T-cell (primary cell): ENCODE data around the gene GPR42. TPM values are rescaled to one million over a fixed set of nuclear protein-coding genes. Genes with fewer than 3 reads are reported as not detected.
A peak's percentile ranks its signal among the peaks of the same experiment; 100 is the strongest.

Source experiments
- ATAC-seq, 4 experiments: fragments of 200-7000 bp in 3 of 4; fragments of 150-1000 bp in 1 of 4; cut with Tn5 transposase; replicated peaks in 1 of 4; 1 replicate in 3 of 4; 2 replicates in 1 of 4; pipeline ENCODE4 v1.10.0; 2021; ENCODE audit warnings: moderate library complexity in 3 of 4, mild to moderate bottlenecking in 2 of 4, moderate number of reproducible peaks in 1 of 4
- CTCF ChIA-PET, 2 donors: fragments of 300-600 bp; sonication (Branson Sonifier 250); formaldehyde crosslinking; loops; one replicate each; lab custom pipeline; 2022; ENCODE audit warnings: antibody characterized with exemption in 2 of 2; lab: Charles Lee
- POLR2A ChIA-PET, 2 donors: fragments of 300-600 bp; sonication (Branson Sonifier 250); formaldehyde crosslinking; loops; one replicate each; lab custom pipeline; 2022; ENCODE audit warnings: antibody characterized with exemption in 2 of 2; lab: Charles Lee
- DNase-seq, 35 experiments: peaks; one replicate each; pipeline versions ENCODE4 v3.0.0 to v3.0.0-alpha.2; 2013 to 2023
- H3K27ac ChIP-seq: one replicate; pipeline ENCODE4 v1.5.1; 2013; ENCODE audit warnings: low read length
- H3K27me3 ChIP-seq, 2 experiments: replicated peaks in 1 of 2; 1 replicate in 1 of 2; 2 replicates in 1 of 2; pipeline versions ENCODE4 v1.6.1 to v1.7.0; 2013; ENCODE audit warnings: low read length in 1 of 2, mixed read lengths in 1 of 2; ENCODE audit not compliant: control insufficient read depth in 2 of 2, insufficient read depth in 2 of 2; ENCODE audit errors: extremely low read depth in 1 of 2
- H3K36me3 ChIP-seq, 2 donors: 1 replicate in 1 of 2; 2 replicates in 1 of 2; pipeline versions ENCODE4 v1.6.1 to v1.7.0; 2013; ENCODE audit warnings: low read length in 1 of 2; ENCODE audit not compliant: control insufficient read depth in 2 of 2, insufficient read depth in 1 of 2; ENCODE audit errors: extremely low read depth in 1 of 2
- H3K4me1 ChIP-seq, 2 experiments: 1 replicate in 1 of 2; 2 replicates in 1 of 2; pipeline versions ENCODE4 v1.6.1 to v1.7.0; 2013; ENCODE audit warnings: low read length in 2 of 2, mixed read lengths in 1 of 2; ENCODE audit not compliant: insufficient read depth in 2 of 2, control insufficient read depth in 1 of 2; ENCODE audit errors: extremely low read depth in 1 of 2
- H3K4me3 ChIP-seq, 2 donors: 1 replicate in 1 of 2; 2 replicates in 1 of 2; pipeline versions ENCODE4 v1.5.1 to v1.7.0; 2013; ENCODE audit warnings: mild to moderate bottlenecking in 2 of 2, low read length in 1 of 2, moderate library complexity in 1 of 2; ENCODE audit not compliant: control insufficient read depth in 1 of 2; ENCODE audit errors: extremely low read depth in 1 of 2
- H3K9me3 ChIP-seq: 2 replicates; pipeline ENCODE4 v1.7.0; 2013
- H3K27ac Mint-ChIP-seq, 2 donors: one replicate each; pipeline ENCODE4 v1.8.0; 2020 to 2021; ENCODE audit warnings: mild to moderate bottlenecking in 2 of 2, mixed read lengths in 2 of 2
- H3K27me3 Mint-ChIP-seq, 2 donors: one replicate each; pipeline ENCODE4 v1.8.0; 2021 to 2022; ENCODE audit warnings: mixed read lengths in 2 of 2
- H3K36me3 Mint-ChIP-seq: one replicate; pipeline ENCODE4 v1.8.0; 2021; ENCODE audit warnings: mixed read lengths
- H3K4me1 Mint-ChIP-seq, 3 donors: one replicate each; pipeline ENCODE4 v1.8.0; 2020 to 2022; ENCODE audit warnings: mixed read lengths in 3 of 3, mild to moderate bottlenecking in 1 of 3
- H3K4me3 Mint-ChIP-seq, 3 donors: one replicate each; pipeline ENCODE4 v1.8.0; 2020 to 2022; ENCODE audit warnings: mild to moderate bottlenecking in 3 of 3, mixed read lengths in 3 of 3, moderate library complexity in 3 of 3
- H3K9me3 Mint-ChIP-seq, 3 donors: one replicate each; pipeline ENCODE4 v1.8.0; 2020 to 2022; ENCODE audit warnings: mixed read lengths in 3 of 3
- WGBS: methylation state at CpG from one replicate; pipeline ENCODE4 v1.1.5; 2013; ENCODE audit warnings: missing lambda C conversion rate; ENCODE audit not compliant: insufficient coverage; 5-methylcytosine and 5-hydroxymethylcytosine counted together
- total RNA-seq, 35 experiments: library from RNA in 6 of 35; stranded (reverse) in 6 of 35; fragments of 120-200 nt in 1 of 35; gene quantifications; one replicate each; pipeline versions ENCODE4 v1.2.1 to v1.2.4 and lab custom pipeline; 2013 to 2026

Gene GPR42
- total RNA-seq, 5 donors from 2014 or later (not counting 1 experiment from before 2014, with no cell fraction given): not detected

GRCh38 chr19:35330475-35330874 lies 40.4 kb upstream of the GPR42 start:
- H3K4me1 ChIP-seq: peaks cover 0 to 10% of the 10 kb centered on the region in 2 experiments
- ChIA-PET CTCF (interaction anchor here in 1 of 2 donors (0.6 kb wide), 1 partner anchor 323 kb away, joined by 3 read pairs; no protein-coding TSS in a partner anchor), POLR2A (no interaction called here)
- H3K4me3 ChIP-seq: no peak overlapping the region
- Mint-ChIP-seq H3K36me3 (no peaks in the 10 kb centered on the region), H3K27ac (no peak overlapping the region), H3K9me3 (no peaks in the 10 kb centered on the region), H3K4me3 (peak overlapping the region in 1 of 3 donors; percentile 68), H3K27me3 (peaks cover 8 to 18% of the 10 kb centered on the region in 2 donors), H3K4me1 (peaks cover 11 to 25% (median 16%) of the 10 kb centered on the region in 3 donors)
- H3K27me3 ChIP-seq: peaks cover 0 to 56% of the 10 kb centered on the region in 2 experiments
- H3K36me3 ChIP-seq: no peaks in the 10 kb centered on the region
- ATAC-seq (no peak), DNase-seq (no peak)
- H3K9me3 ChIP-seq: no peaks in the 10 kb centered on the region
- H3K27ac ChIP-seq: no peak overlapping the region
- WGBS: 80% methylated on average over 2 of the region's 7 CpGs

- H3K9me3 ChIP-seq: no peaks in the 10 kb centered on the region
- POLR2A ChIA-PET: no interaction called here
- peaks cover 0 to 10% of the 10 kb centered on the region in 2 experiments for H3K4me1 ChIP-seq
- H3K27ac ChIP-seq: no peak overlapping the region
- CTCF ChIA-PET: interaction anchor here (0.6 to 0.9 kb wide), 3 partner anchors 21 to 42 kb away, joined by 3 to 4 read pairs (median 4); no protein-coding TSS in a partner anchor
- H3K27ac Mint-ChIP-seq: no peak overlapping the region
- no peak overlapping the region for H3K4me3 Mint-ChIP-seq
- no peaks in the 10 kb centered on the region for H3K9me3 Mint-ChIP-seq
- DNase-seq (no peak), ATAC-seq (no peak)
- no peaks in the 10 kb centered on the region for H3K36me3 ChIP-seq
- no peaks in the 10 kb centered on the region for H3K36me3 Mint-ChIP-seq
- peaks cover 11 to 25% (median 16%) of the 10 kb centered on the region in 3 donors for H3K4me1 Mint-ChIP-seq
- H3K27me3 ChIP-seq: peaks cover 0 to 61% of the 10 kb centered on the region in 2 experiments
- 76% methylated on average over 5 of the region's 14 CpGs for WGBS
- H3K27me3 Mint-ChIP-seq: peaks cover 8 to 18% of the 10 kb centered on the region in 2 donors
- no peak overlapping the region for H3K4me3 ChIP-seq
Measured at GRCh38 chr19:35331551-35332214, 39.2 kb upstream of the GPR42 start.

DNA sequence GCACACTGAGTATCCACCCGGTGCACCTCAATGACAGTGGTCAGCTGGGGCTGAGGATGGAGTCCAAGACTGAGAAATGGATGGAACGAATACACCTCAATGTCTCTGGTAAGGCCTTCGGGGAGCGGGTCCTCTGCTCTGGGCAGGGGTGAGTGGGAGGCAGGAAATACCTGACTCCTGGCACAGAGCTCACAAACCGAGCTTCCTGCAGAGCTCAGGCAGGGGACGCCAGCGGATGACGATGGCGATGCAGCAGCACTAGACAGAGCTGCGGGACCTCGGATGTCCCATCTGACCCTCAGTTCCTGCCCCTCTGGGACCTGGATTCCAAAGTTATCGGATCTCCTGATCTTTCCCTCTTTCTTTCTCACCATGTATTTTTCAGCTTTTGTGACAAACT lies 38.1 kb upstream of the GPR42 start:
- 13% methylated on average over 9 of the region's 12 CpGs for WGBS
- POLR2A ChIA-PET: no interaction called here
- Mint-ChIP-seq H3K4me3 (peak overlapping the region in 1 of 3 donors; percentile 24), H3K9me3 (no peaks in the 10 kb centered on the region), H3K27ac (no peak overlapping the region), H3K27me3 (peaks cover 8 to 18% of the 10 kb centered on the region in 2 donors), H3K36me3 (no peaks in the 10 kb centered on the region), H3K4me1 (peaks cover 11 to 28% (median 16%) of the 10 kb centered on the region in 3 donors)
- H3K27ac ChIP-seq: no peak overlapping the region
- peaks cover 0 to 10% of the 10 kb centered on the region in 2 experiments for H3K4me1 ChIP-seq
- ATAC-seq (peak; percentile 84 to 97 (median 93)), DNase-seq (peak in 17 of 35 experiments; percentile 12 to 55 (median 28))
- CTCF ChIA-PET: interaction anchor here in 1 of 2 donors (0.6 to 0.9 kb wide), 2 partner anchors 20 to 24 kb away, joined by 3 read pairs; no protein-coding TSS in a partner anchor
- no peak overlapping the region for H3K4me3 ChIP-seq
- H3K36me3 ChIP-seq: no peaks in the 10 kb centered on the region
- no peaks in the 10 kb centered on the region for H3K9me3 ChIP-seq
- H3K27me3 ChIP-seq: peaks cover 0 to 56% of the 10 kb centered on the region in 2 experiments

DNA sequence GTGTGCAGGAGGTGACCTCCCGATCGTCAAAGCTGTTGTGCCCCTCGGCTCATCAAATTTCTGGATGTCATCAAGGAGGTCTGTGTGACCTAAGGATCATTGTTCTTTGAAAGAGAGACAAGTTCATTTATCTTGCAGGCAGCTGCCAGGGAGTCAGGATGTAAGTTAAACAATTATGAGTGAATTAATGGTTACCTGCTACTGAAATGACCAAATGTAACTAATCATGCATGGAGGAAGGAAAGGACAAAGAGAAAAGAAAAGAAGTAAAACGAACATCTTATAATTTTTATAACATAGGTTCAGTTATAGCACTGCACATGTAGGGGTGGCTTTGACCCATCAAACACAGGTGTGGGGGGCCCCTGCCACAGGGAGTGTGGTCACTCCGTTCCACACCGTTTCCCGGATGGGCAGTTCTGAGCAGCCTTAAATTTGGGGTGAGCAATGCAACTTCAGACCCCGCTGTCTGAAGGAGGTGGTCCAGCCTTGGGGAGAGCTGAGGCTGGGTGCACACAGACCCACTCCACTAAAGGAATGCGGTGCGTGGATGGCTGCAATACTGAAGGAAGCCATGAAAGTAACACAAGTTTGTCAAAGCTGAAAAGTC lies 36.6 kb upstream of the GPR42 start:
- Histone ChIP-seq H3K9me3 (no peaks in the 10 kb centered on the region), H3K27me3 (peaks cover 0 to 49% of the 10 kb centered on the region in 2 experiments), H3K4me3 (no peak overlapping the region), H3K27ac (no peak overlapping the region), H3K36me3 (no peaks in the 10 kb centered on the region), H3K4me1 (peaks cover 0 to 10% of the 10 kb centered on the region in 2 experiments)
- Mint-ChIP-seq H3K9me3 (no peaks in the 10 kb centered on the region), H3K4me3 (no peak overlapping the region), H3K27ac (no peak overlapping the region), H3K27me3 (peaks cover 8 to 15% of the 10 kb centered on the region in 2 donors), H3K4me1 (peaks cover 11 to 25% (median 11%) of the 10 kb centered on the region in 3 donors), H3K36me3 (no peaks in the 10 kb centered on the region)
- 97% methylated on average over 8 of the region's 10 CpGs for WGBS
- ATAC-seq (no peak), DNase-seq (no peak)
- POLR2A ChIA-PET: no interaction called here
- CTCF ChIA-PET: no interaction called here

DNA sequence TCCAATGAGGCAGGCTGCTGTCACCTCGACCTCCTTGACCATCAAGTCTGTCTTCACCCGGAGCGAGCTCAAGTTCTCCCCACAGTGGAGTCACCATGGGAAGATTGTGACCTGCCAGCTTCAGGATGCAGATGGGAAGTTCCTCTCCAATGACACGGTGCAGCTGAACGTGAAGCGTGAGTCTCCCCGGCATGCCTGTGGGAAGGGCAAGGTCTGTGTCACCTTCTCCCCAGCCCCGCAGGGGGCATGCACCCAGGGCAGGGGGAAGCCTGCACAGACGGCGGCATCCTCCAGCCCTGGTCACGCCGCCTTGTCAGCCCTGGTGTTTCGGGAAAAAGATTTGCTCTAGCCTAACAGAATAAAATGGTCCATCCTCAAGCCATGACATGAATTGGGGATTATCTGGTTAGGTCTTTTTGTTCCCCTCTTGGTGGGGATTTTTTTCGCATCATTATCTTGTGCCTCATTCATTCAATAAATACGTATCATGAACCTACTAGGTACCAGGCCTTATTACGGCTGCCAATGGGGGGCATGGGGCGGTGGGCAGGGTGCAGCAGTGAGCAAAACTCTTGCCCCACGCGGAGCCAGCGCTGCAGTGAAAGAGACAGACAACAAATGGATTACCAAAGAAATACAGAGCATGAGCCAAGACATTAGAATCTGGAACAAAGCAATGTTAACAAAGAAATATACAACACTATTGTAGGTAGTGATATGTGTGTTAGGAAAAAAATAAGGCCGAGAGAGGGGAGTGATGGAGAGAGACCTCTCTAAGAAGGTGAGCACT lies 34.5 kb upstream of the GPR42 start:
- Histone ChIP-seq H3K4me3 (no peak overlapping the region), H3K4me1 (peaks cover 0 to 10% of the 10 kb centered on the region in 2 experiments), H3K27me3 (peaks cover 0 to 30% of the 10 kb centered on the region in 2 experiments), H3K27ac (no peak overlapping the region), H3K36me3 (no peaks in the 10 kb centered on the region), H3K9me3 (no peaks in the 10 kb centered on the region)
- Mint-ChIP-seq H3K4me1 (peaks cover 11 to 24% (median 11%) of the 10 kb centered on the region in 3 donors), H3K4me3 (no peak overlapping the region), H3K27me3 (peaks cover under 1 to 8% of the 10 kb centered on the region in 2 donors), H3K9me3 (no peaks in the 10 kb centered on the region), H3K36me3 (no peaks in the 10 kb centered on the region), H3K27ac (no peak overlapping the region)
- 89% methylated on average over 10 of the region's 21 CpGs for WGBS
- no peak for DNase-seq
- ATAC-seq: no peak
- CTCF ChIA-PET: no interaction called here
- POLR2A ChIA-PET: no interaction called here
